ENCODE results near the gene UCKL1. TPM values are rescaled to one million over a fixed set of nuclear protein-coding genes. Genes with fewer than 3 reads are reported as not detected.

Gene UCKL1
- total RNA-seq, 3 donors from 2014 or later = 37.4 to 57.8 (median 43.6) TPM

DNA sequence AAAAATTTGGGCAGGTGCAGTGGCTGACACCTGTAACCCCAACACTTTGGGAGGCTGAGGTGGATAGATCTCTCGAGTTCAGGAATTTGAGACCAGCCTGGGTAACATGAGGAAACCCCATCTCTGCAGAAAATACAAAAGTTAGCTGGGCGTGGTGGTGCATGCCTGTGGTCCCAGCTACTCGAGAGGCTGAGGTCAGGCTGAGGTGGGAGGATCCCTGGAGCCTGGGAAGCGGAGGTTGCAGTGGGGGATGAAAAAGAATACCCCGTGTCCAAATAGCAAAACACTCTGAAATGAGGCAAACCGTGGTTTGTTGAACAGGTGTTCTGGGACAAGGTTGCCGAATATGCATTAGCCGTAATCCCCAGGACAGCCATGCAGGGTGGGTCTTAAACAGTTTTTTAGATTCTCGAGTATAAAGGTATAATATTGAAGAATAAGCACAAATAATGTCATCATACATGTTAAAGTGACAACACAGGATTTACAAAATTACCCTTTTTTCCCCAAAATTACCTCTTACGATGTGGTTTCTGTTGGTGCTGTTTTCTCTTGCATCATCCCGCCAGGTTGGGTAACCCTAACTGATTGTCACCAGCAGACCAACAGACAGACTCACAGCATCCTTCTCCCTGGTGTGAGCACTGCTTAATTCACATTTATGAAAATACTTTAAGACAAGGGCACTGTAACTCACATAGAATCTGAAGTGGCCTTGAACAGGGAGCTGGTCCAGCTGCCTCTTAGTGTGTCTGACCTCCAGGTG, 52.2 kb downstream of the UCKL1 start:
- ATAC-seq (no peak), DNase-seq (no peak)
- H3K36me3 ChIP-seq (ENCODE audit: low read depth) = no peaks in the 10 kb centered on the region
- intact Hi-C loops (cut with DNase I, micrococcal nuclease) = no loop called here
- no peak overlapping the region for H3K4me3 ChIP-seq
- TF ChIP-seq, protein P1, sequence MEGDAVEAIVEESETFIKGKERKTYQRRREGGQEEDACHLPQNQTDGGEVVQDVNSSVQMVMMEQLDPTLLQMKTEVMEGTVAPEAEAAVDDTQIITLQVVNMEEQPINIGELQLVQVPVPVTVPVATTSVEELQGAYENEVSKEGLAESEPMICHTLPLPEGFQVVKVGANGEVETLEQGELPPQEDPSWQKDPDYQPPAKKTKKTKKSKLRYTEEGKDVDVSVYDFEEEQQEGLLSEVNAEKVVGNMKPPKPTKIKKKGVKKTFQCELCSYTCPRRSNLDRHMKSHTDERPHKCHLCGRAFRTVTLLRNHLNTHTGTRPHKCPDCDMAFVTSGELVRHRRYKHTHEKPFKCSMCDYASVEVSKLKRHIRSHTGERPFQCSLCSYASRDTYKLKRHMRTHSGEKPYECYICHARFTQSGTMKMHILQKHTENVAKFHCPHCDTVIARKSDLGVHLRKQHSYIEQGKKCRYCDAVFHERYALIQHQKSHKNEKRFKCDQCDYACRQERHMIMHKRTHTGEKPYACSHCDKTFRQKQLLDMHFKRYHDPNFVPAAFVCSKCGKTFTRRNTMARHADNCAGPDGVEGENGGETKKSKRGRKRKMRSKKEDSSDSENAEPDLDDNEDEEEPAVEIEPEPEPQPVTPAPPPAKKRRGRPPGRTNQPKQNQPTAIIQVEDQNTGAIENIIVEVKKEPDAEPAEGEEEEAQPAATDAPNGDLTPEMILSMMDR (IDR thresholded peaks at IDR 0.05) = no peak
- H3K4me1 ChIP-seq (ENCODE audit: low read depth) = peaks cover 32% of the 10 kb centered on the region
- no peaks in the 10 kb centered on the region for H3K9me3 ChIP-seq

GRCh38 chr20:63900413-63900812, 55.8 kb downstream of the UCKL1 start:
- H3K4me3 ChIP-seq = no peak overlapping the region
- ATAC-seq = no peak
- intact Hi-C loops (cut with DNase I, micrococcal nuclease) = no loop called here
- no peaks in the 10 kb centered on the region for H3K9me3 ChIP-seq
- H3K36me3 ChIP-seq (ENCODE audit: low read depth) = no peaks in the 10 kb centered on the region
- TF ChIP-seq, protein P1 (IDR thresholded peaks at IDR 0.05) = no peak
- H3K4me1 ChIP-seq (ENCODE audit: low read depth) = peaks cover 33% of the 10 kb centered on the region
- no peak for DNase-seq

DNA sequence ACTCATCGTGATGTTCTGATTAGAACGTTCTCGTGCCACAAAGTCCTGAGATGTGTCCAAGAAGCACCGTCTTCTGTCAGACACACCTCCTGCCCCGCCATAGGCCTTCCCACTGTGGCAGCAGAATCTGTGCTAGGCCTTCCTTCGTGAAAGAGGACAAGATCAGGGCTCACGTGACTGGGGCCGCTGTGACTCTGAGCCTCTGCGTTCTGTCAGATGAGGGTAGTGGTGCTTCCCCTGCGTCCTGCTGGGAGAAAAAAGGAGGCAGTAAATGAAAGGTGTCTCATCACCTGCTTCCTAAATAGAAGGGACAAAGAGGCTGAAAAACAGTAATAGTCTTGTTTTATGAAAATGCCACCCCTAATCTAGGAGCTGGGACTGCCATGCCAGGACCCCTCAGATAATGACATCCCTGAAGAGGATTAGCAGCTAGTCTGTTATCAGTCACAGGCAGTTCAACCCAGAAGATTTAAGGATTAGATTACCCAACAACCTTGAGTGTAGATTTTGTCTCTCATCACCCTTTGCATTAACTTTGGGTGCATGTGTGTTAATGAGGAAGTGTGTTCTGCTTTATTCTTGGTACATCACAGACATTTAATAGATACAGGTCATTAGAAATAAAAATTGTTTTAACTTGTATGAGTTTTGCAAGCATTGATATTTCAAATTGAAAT, 57.2 kb downstream of the UCKL1 start:
- TF ChIP-seq, protein P1 (IDR thresholded peaks at IDR 0.05) = no peak
- no peak for ATAC-seq
- Histone ChIP-seq H3K4me1 (ENCODE audit: low read depth) (peaks cover 35% of the 10 kb centered on the region), H3K9me3 (no peaks in the 10 kb centered on the region), H3K4me3 (no peak overlapping the region), H3K36me3 (ENCODE audit: low read depth) (no peaks in the 10 kb centered on the region)
- intact Hi-C loops (cut with DNase I, micrococcal nuclease) = no loop called here
- DNase-seq = no peak

DNA sequence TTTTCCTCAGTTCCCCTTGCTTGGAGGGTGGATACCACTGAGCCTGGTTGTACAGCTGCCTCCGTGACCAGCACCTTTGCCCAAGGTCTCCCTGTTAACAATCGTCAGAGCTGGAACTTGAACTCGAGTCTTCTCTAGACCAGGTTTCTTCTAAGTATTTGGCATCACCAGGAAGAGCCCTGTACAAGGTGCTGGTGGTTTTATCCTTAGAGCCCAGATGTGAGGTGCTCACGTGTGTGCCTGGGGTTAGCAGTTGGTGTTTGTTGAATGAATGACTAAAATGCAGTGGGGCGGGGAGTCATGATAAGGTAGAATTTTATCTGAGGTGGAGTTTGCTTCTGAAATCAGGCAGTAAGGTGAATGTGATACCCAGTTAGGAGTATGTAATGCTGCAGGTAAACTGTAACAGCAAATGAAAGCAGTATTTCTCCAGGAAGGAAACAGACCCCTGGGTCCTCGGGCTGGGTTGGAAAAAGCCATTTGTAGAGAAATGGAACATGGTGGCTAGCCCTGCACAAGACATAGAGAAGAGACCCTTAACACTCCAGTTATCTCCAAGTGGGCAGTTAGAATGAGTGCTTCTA, 58.1 kb downstream of the UCKL1 start:
- no peak overlapping the region for H3K4me3 ChIP-seq
- TF ChIP-seq, protein P1 (IDR thresholded peaks at IDR 0.05) = no peak

GRCh38 chr20:63896264-63897105, 59.7 kb downstream of the UCKL1 start:
- Histone ChIP-seq H3K4me1 (ENCODE audit: low read depth) (peaks cover 36% of the 10 kb centered on the region), H3K4me3 (no peak overlapping the region), H3K36me3 (ENCODE audit: low read depth) (no peaks in the 10 kb centered on the region), H3K9me3 (no peaks in the 10 kb centered on the region)
- DNase-seq (peak; percentile 66 to 75 (median 69)), ATAC-seq (peak; percentile 60)
- intact Hi-C loops (cut with DNase I, micrococcal nuclease) = no loop called here
- TF ChIP-seq, protein P1 (IDR thresholded peaks at IDR 0.05) = no peak

More for the DNA sequence above, 58.1 kb downstream of the UCKL1 start:
- Histone ChIP-seq H3K36me3 (ENCODE audit: low read depth) (no peaks in the 10 kb centered on the region), H3K9me3 (no peaks in the 10 kb centered on the region), H3K4me1 (ENCODE audit: low read depth) (peaks cover 36% of the 10 kb centered on the region)
- intact Hi-C loops (cut with DNase I, micrococcal nuclease) = no loop called here
- ATAC-seq = no peak
- no peak for DNase-seq

Measured in mucosa of descending colon (tissue), 3 donors.